ENCODE measurements around the gene UGT1A5. TPM values are rescaled to one million over a fixed set of nuclear protein-coding genes. Genes with fewer than 3 reads are reported as not detected.

The UGT1A5 gene
- not detected for total RNA-seq

- H3K27me3 ChIP-seq: no peaks in the 10 kb centered on the region
- no peaks in the 10 kb centered on the region for H3K36me3 ChIP-seq
- no peak for DNase-seq (ENCODE audit: low spot score in 2 of 2)
- no peak for TF ChIP-seq POLR2AphosphoS5 (IDR thresholded peaks at IDR 0.05)
- no peak for TF ChIP-seq CTCF (IDR thresholded peaks at IDR 0.05)
- TF ChIP-seq POLR2A (IDR thresholded peaks at IDR 0.05): no peak
- H3K27ac ChIP-seq: no peak within 1 kb of the TSS
- H3K4me3 ChIP-seq: no peak within 1 kb of the TSS
- no peaks in the 10 kb centered on the region for H3K4me1 ChIP-seq
- no peaks in the 10 kb centered on the region for H3K9me3 ChIP-seq
- intact Hi-C loops (cut with DNase I; ENCODE audit: low total_unique reads): loop anchor here (10.0 kb wide), 1 partner anchor 268 kb away; no protein-coding TSS in a partner anchor
These were observed at the start of gene UGT1A5 for GRCh38 chr2:233712611-233713261. Gene UGT1A5, plus strand, starts transcription at chr2:233712907. Its CDS starts 85 bp downstream, at chr2:233712992.

- Histone ChIP-seq H3K36me3 (no peaks in the 10 kb centered on the region), H3K4me1 (no peaks in the 10 kb centered on the region), H3K9me3 (peaks cover 0 to 13% of the 10 kb centered on the region in 2 donors), H3K27ac (no peak overlapping the region), H3K27me3 (no peaks in the 10 kb centered on the region), H3K4me3 (no peak overlapping the region)
- TF ChIP-seq CTCF (IDR thresholded peaks at IDR 0.05) (no peak), POLR2AphosphoS5 (IDR thresholded peaks at IDR 0.05) (no peak), POLR2A (IDR thresholded peaks at IDR 0.05) (no peak)
- DNase-seq (ENCODE audit: low spot score in 2 of 2): no peak
- intact Hi-C loops (cut with DNase I; ENCODE audit: low total_unique reads): no loop called here
These were observed 48.8 kb upstream of the UGT1A5 start for GRCh38 chr2:233663911-233664310.

GRCh38 chr2:233668605-233669260 is 44.0 kb upstream of the UGT1A5 start:
- intact Hi-C loops (cut with DNase I; ENCODE audit: low total_unique reads): no loop called here

GRCh38 chr2:233671290-233672161 is 41.2 kb upstream of the UGT1A5 start, which contains the start of gene UGT1A9:
Gene UGT1A9, plus strand, starts transcription at chr2:233671898. Its CDS starts 37 bp downstream, at chr2:233671935.
- no peaks in the 10 kb centered on the region for H3K4me1 ChIP-seq
- no peak within 1 kb of the TSS for H3K4me3 ChIP-seq
- no peak within 1 kb of the TSS for H3K27ac ChIP-seq
- no peaks in the 10 kb centered on the region for H3K36me3 ChIP-seq
- DNase-seq (ENCODE audit: low spot score in 2 of 2): no peak
- no peaks in the 10 kb centered on the region for H3K9me3 ChIP-seq
- TF ChIP-seq POLR2A (IDR thresholded peaks at IDR 0.05): no peak
- no peak for TF ChIP-seq POLR2AphosphoS5 (IDR thresholded peaks at IDR 0.05)
- no peak for TF ChIP-seq CTCF (IDR thresholded peaks at IDR 0.05)
- H3K27me3 ChIP-seq: no peaks in the 10 kb centered on the region
- intact Hi-C loops (cut with DNase I; ENCODE audit: low total_unique reads): no loop called here

More at GRCh38 chr2:233668605-233669260, 44.0 kb upstream of the UGT1A5 start:
- no peak for TF ChIP-seq POLR2AphosphoS5 (IDR thresholded peaks at IDR 0.05)
- no peak for TF ChIP-seq POLR2A (IDR thresholded peaks at IDR 0.05)
- no peak for TF ChIP-seq CTCF (IDR thresholded peaks at IDR 0.05)
- no peak for DNase-seq (ENCODE audit: low spot score in 2 of 2)
- Histone ChIP-seq H3K9me3 (no peaks in the 10 kb centered on the region), H3K36me3 (no peaks in the 10 kb centered on the region), H3K27me3 (no peaks in the 10 kb centered on the region), H3K4me3 (no peak overlapping the region), H3K4me1 (no peaks in the 10 kb centered on the region), H3K27ac (no peak overlapping the region)
